HepG2 (cell line): ENCODE data around the gene FAM131C. TPM values are rescaled to one million over a fixed set of nuclear protein-coding genes. Genes with fewer than 3 reads are reported as not detected.

ENCODE experiments used
- ATAC-seq: fragments of 200-7000 bp; cut with Tn5 transposase; 3 replicates; pipeline ENCODE4 v1.9.1; 2020; ENCODE audit warnings: mild to moderate bottlenecking, moderate library complexity
- BruUV-seq: library from RNA; stranded (reverse); fragments of 400-500 nt; replicated peaks from 2 replicates; lab custom pipeline; 2021; lab: Mats Ljungman, UMichigan
- CTCF ChIA-PET: fragments of 300-600 bp; formaldehyde crosslinking; extraction: SDS; loops from one replicate; lab custom pipeline; 2021; ENCODE audit warnings: low total read pairs, inconsistent platforms, low intra/inter-chr PET ratio; lab: Yijun Ruan, JAX
- POLR2A ChIA-PET: fragments of 350-600 bp; sonication (Branson Sonifier 250); formaldehyde crosslinking; loops from one replicate; lab custom pipeline; 2020; ENCODE audit warnings: antibody characterized with exemption, inconsistent platforms; lab: Yijun Ruan, JAX
- DNase-seq: peaks from one replicate; pipeline ENCODE4 v3.0.0-alpha.2; 2015; ENCODE audit warnings: low spot score
- FAIRE-seq: peaks from 3 replicates; lab custom pipeline; 2011; peaks lifted over from hg19 to GRCh38; lab: Jason Lieb, UNC
- H2AFZ ChIP-seq: one replicate; pipeline ENCODE4 v1.6.1; 2011; ENCODE audit warnings: low read length, inconsistent platforms
- H3K27ac ChIP-seq: fragments of 300-600 bp; 3 replicates; pipeline ENCODE4 v1.8.0; 2011; ENCODE audit warnings: mixed run types, mild to moderate bottlenecking, mixed read lengths, low read length, inconsistent platforms; ENCODE audit not compliant: insufficient read depth; ENCODE audit errors: extremely low read length
- H3K27me3 ChIP-seq, 2 experiments: fragments of 200-600 bp in 1 of 2; 2 replicates in 1 of 2; 3 replicates in 1 of 2; pipeline versions ENCODE4 v1.6.0 to v1.8.0; 2011; ENCODE audit warnings: low read length in 2 of 2, mild to moderate bottlenecking in 2 of 2, moderate library complexity in 2 of 2, inconsistent platforms in 1 of 2; ENCODE audit not compliant: insufficient read depth in 2 of 2, control insufficient read depth in 1 of 2
- H3K36me3 ChIP-seq, 2 experiments: fragments of 200-600 bp in 1 of 2; replicated peaks in 1 of 2; 2 replicates in 1 of 2; 3 replicates in 1 of 2; pipeline versions ENCODE4 v1.5.1 to v1.8.0; 2011; ENCODE audit warnings: low read length in 2 of 2, inconsistent platforms in 1 of 2; ENCODE audit not compliant: insufficient read depth in 2 of 2, control insufficient read depth in 1 of 2
- H3K4me1 ChIP-seq: 2 replicates; pipeline ENCODE4 v1.5.1; 2012; ENCODE audit warnings: low read length, inconsistent platforms; ENCODE audit not compliant: insufficient read depth
- H3K4me2 ChIP-seq: 2 replicates; pipeline ENCODE4 v1.6.0; 2011; ENCODE audit warnings: low read depth, low read length, inconsistent platforms
- H3K4me3 ChIP-seq, 3 experiments: fragments of 200-600 bp in 1 of 3; sonication (generic), shearing (Covaris generic) in 1 of 3; replicated peaks in 1 of 3; 2 replicates each; pipeline ENCODE4 v1.5.1; 2011 to 2016; ENCODE audit warnings: low read length in 3 of 3, inconsistent platforms in 2 of 3, low read depth in 2 of 3, mild to moderate bottlenecking in 2 of 3, control low read depth in 1 of 3, mixed read lengths in 1 of 3; ENCODE audit not compliant: insufficient read depth in 1 of 3
- H3K79me2 ChIP-seq: one replicate; pipeline ENCODE4 v1.6.1; 2011; ENCODE audit warnings: low read length, inconsistent platforms; ENCODE audit not compliant: insufficient read depth
- H3K9ac ChIP-seq: 2 replicates; pipeline ENCODE4 v1.6.0; 2011; ENCODE audit warnings: mild to moderate bottlenecking, low read depth, low read length, inconsistent platforms; ENCODE audit not compliant: insufficient read depth
- H3K9me3 ChIP-seq: 2 replicates; pipeline ENCODE4 v1.5.1; 2012; ENCODE audit warnings: mild to moderate bottlenecking, low read length
- H4K20me1 ChIP-seq: 2 replicates; pipeline ENCODE4 v1.6.0; 2011; ENCODE audit warnings: inconsistent platforms, mild to moderate bottlenecking, low read length, moderate library complexity; ENCODE audit not compliant: insufficient read depth
- GPBP1L1 ChIP-seq: sonication (generic); formaldehyde crosslinking; IDR thresholded peaks from 2 replicates; pipeline ENCODE4 v1.5.0; 2020; ENCODE audit warnings: mild to moderate bottlenecking, missing genetic modification reagents
- IRF9 ChIP-seq: sonication (generic); formaldehyde crosslinking; IDR thresholded peaks from 2 replicates; pipeline ENCODE4 v1.8.0; 2022; ENCODE audit warnings: missing genetic modification reagents, mild to moderate bottlenecking, borderline replicate concordance
- KLF9 ChIP-seq: IDR thresholded peaks from 2 replicates; pipeline ENCODE4 v1.6.1; 2016; ENCODE audit warnings: low read depth
- NFYC ChIP-seq: IDR thresholded peaks from 2 replicates; pipeline ENCODE4 v1.6.1; 2016; ENCODE audit warnings: missing genetic modification reagents, missing compliant biosample characterization
- SP5 ChIP-seq: IDR thresholded peaks from 2 replicates; pipeline ENCODE4 v1.6.1; 2016; ENCODE audit warnings: low read depth, borderline replicate concordance
- THRA ChIP-seq: sonication (generic); formaldehyde crosslinking; IDR thresholded peaks from 2 replicates; pipeline ENCODE4 v1.4.0; 2020; ENCODE audit warnings: missing genetic modification reagents, borderline replicate concordance
- ZFP36L1 ChIP-seq: sonication (generic); formaldehyde crosslinking; IDR thresholded peaks from 2 replicates; pipeline ENCODE4 v1.8.0; 2022; ENCODE audit warnings: mild to moderate bottlenecking, missing genetic modification reagents, moderate library complexity
- ZFP91 ChIP-seq: sonication (generic); formaldehyde crosslinking; IDR thresholded peaks from 2 replicates; pipeline ENCODE4 v1.9.0; 2022; ENCODE audit warnings: missing genetic modification reagents, mild to moderate bottlenecking, borderline replicate concordance
- ZNF44 ChIP-seq: sonication (generic); formaldehyde crosslinking; IDR thresholded peaks from 2 replicates; pipeline ENCODE4 v1.5.1; 2020; ENCODE audit warnings: mild to moderate bottlenecking, missing genetic modification reagents
- ZNF607 ChIP-seq: sonication (generic); formaldehyde crosslinking; IDR thresholded peaks from 2 replicates; pipeline ENCODE4 v1.5.1; 2020; ENCODE audit warnings: missing genetic modification reagents, mild to moderate bottlenecking, borderline replicate concordance
- ZNF7 ChIP-seq: IDR thresholded peaks from 2 replicates; pipeline ENCODE4 v1.6.1; 2016; ENCODE audit warnings: missing biosample characterization, missing genetic modification reagents
- WGBS: methylation state at CpG from one replicate; pipeline ENCODE4 v1.1.6; 2017; ENCODE audit warnings: low lambda C conversion rate; 5-methylcytosine and 5-hydroxymethylcytosine counted together
- in situ Hi-C: cut with HindIII; loops from 2 replicates; pipeline ENCODE4 v1.10.0; 2017; ENCODE audit warnings: low pct_unique_long_range_greater_than_20kb; ENCODE audit not compliant: extremely low pct_ligation_motif_present
- intact Hi-C: fragments of 100-400 bp; cut with micrococcal nuclease; formaldehyde crosslinking; loops from one replicate; pipeline ENCODE4 v1.10.0; 2022; ENCODE audit not compliant: unreplicated experiment
- polyA plus RNA-seq, 8 experiments: library from polyadenylated mRNA; depleted of rRNA in 3 of 8; stranded (reverse) in 7 of 8; unstranded in 1 of 8; fragments of >200 nt; fragmentation: Illumina TruSeq in 4 of 8; extraction: Trizol in 4 of 8; gene quantifications; 2 replicates each; pipeline versions ENCODE4 v1.2.1 to v1.2.3, GENCODE V29; 2011 to 2016; ENCODE audit warnings: low read depth in 4 of 8, missing spikeins in 1 of 8, mixed read lengths in 1 of 8; ENCODE audit not compliant: insufficient read depth in 1 of 8
- total RNA-seq, 5 experiments: library from RNA; depleted of rRNA; stranded (reverse); fragments of >200 nt; fragmentation: Illumina TruSeq; extraction: Trizol; gene quantifications; 2 replicates each; pipeline ENCODE4 v1.2.3, GENCODE V29; 2016; ENCODE audit warnings: low read depth in 1 of 5
- TF ChIP-seq, protein P1 (sequence below): IDR thresholded peaks from 2 replicates; pipeline ENCODE4 v1.6.1; 2016; ENCODE audit warnings: control low read depth
- TF ChIP-seq, protein P2 (sequence below): sonication (generic); formaldehyde crosslinking; IDR thresholded peaks from 2 replicates; pipeline ENCODE4 v1.5.1; 2020; ENCODE audit warnings: mild to moderate bottlenecking, missing genetic modification reagents, moderate library complexity

The FAM131C gene
- total and polyA plus RNA-seq, 2 of the 13 experiments (the other 11 are each of a cell fraction or from before 2014, with no cell fraction given), result 0.07 TPM; not detected in 1

DNA sequence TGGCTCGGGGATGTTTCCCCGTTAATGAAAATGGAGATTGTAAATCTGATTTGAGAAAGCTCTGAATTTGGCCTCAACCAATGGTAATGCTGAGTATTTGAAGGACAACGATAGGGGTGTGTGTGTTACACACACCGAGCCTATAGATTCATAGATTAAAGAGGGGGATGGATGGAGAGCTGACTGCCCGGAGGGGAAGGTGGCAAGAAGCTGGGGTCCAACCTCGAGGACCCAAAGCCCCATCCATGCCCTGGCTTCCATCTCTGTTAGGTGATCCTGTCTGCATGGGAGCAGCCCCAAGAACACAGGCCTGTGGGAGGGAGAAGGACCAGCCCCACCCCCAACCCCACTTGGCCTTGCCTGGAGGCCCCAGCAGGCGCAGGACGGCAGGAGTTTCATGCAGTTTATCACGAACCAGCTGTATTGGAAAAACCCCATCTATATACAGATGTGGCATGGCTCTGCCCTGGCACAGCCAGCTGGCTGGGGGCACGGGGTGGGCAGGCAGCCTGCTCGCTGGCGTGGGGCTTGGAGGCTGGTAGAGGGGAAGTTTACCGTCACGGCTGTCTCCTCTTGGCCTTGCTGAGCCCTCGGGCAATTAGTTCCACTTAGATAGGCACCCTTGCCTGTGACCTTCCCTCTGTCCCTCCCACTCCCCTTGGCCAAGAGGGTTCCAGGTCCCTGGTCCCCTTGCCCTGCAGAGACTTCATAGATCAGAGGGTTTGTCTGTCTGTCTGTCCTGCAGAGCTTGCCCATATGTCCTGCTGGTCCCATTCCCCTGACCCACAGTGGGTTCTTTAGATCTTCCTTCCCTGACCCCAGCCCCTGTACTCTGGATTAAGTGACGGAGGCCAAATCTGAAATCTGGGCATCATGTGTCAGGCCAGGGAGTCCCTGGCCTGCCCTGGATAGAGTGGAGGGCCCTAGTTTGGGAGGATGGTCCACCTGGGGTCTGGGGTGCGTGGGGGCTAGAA, 58.7 kb downstream of the FAM131C start:
- peak overlapping the region in 2 of 3 experiments; percentile 26 to 63; a peak in 3 of 6 replicates for H3K4me3 ChIP-seq
- H3K27ac ChIP-seq, result no peak overlapping the region
- peak overlapping the region; percentile 71 for H3K4me2 ChIP-seq
- ChIA-PET CTCF (no interaction called here), POLR2A (interaction anchor here (1.0 kb wide), 1 partner anchor 214 kb away, joined by 3 read pairs; no protein-coding TSS in a partner anchor)
- ATAC-seq, result peak; percentile 9; the same call in 1 of the 3 replicates
- no peaks in the 10 kb centered on the region for H3K79me2 ChIP-seq
- FAIRE-seq, result no peak
- H3K9me3 ChIP-seq, result no peaks in the 10 kb centered on the region
- in situ Hi-C loops, result loop anchor here (5.0 kb wide), 1 partner anchor 33 kb away; no protein-coding TSS in a partner anchor
- H2AFZ ChIP-seq, result no peak overlapping the region
- 24% methylated on average over 7 of the region's 17 CpGs for WGBS
- no TSS peak for BruUV-seq
- H3K9ac ChIP-seq, result no peak overlapping the region; the same call in 1 of the 2 replicates
- H4K20me1 ChIP-seq, result peaks cover under 1% of the 10 kb centered on the region; the same call in 1 of the 2 replicates
- peaks cover 73% of the 10 kb centered on the region for H3K4me1 ChIP-seq
- DNase-seq, result no peak
- intact Hi-C loops, result no loop called here
- peaks cover 9 to 63% of the 10 kb centered on the region in 2 experiments; a peak in 4 of 5 replicates for H3K27me3 ChIP-seq
- no peaks in the 10 kb centered on the region for H3K36me3 ChIP-seq
- no peak for TF ChIP-seq THRA (CRISPR knock-in tag)
- no peak for TF ChIP-seq ZNF607 (CRISPR knock-in tag)
- 0 out of 2 replicates have a peak, but pooled peaks have one; percentile 40 for TF ChIP-seq KLF9 (CRISPR knock-in tag)
- TF ChIP-seq ZNF7 (CRISPR knock-in tag), result no peak
- TF ChIP-seq, protein P1, sequence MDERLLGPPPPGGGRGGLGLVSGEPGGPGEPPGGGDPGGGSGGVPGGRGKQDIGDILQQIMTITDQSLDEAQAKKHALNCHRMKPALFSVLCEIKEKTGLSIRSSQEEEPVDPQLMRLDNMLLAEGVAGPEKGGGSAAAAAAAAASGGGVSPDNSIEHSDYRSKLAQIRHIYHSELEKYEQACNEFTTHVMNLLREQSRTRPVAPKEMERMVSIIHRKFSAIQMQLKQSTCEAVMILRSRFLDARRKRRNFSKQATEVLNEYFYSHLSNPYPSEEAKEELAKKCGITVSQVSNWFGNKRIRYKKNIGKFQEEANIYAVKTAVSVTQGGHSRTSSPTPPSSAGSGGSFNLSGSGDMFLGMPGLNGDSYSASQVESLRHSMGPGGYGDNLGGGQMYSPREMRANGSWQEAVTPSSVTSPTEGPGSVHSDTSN (CRISPR knock-in tag), result no peak
- no peak for TF ChIP-seq GPBP1L1 (CRISPR knock-in tag)
- TF ChIP-seq ZFP36L1, result no peak
- TF ChIP-seq ZFP91 (CRISPR knock-in tag), result 0 out of 2 replicates have a peak, but pooled peaks have one; percentile 32
- 0 out of 2 replicates have a peak, but pooled peaks have one; percentile 26 for TF ChIP-seq SP5
- TF ChIP-seq, protein P2, sequence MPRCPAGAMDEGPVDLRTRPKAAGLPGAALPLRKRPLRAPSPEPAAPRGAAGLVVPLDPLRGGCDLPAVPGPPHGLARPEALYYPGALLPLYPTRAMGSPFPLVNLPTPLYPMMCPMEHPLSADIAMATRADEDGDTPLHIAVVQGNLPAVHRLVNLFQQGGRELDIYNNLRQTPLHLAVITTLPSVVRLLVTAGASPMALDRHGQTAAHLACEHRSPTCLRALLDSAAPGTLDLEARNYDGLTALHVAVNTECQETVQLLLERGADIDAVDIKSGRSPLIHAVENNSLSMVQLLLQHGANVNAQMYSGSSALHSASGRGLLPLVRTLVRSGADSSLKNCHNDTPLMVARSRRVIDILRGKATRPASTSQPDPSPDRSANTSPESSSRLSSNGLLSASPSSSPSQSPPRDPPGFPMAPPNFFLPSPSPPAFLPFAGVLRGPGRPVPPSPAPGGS (CRISPR knock-in tag), result no peak
- no peak for TF ChIP-seq NFYC (CRISPR knock-in tag)
- no peak for TF ChIP-seq ZNF44 (CRISPR knock-in tag)
- TF ChIP-seq IRF9 (CRISPR knock-in tag), result no peak
